ENCODE results near the gene CERS1.

The CERS1 gene

GRCh38 chr19:18895038-18895823 is 727 bp downstream of the CERS1 start (continued):
- TF ChIP-seq ZNF280D (tag by site-specific recombination; IDR thresholded peaks at IDR 0.05) (no peak), ZNF596 (tag by site-specific recombination; IDR thresholded peaks at IDR 0.05) (no peak), ZNF335 (tag by site-specific recombination; conservative IDR thresholded peaks at IDR 0.05) (peak; percentile 65), PATZ1 (tag by site-specific recombination; IDR thresholded peaks at IDR 0.05) (peak; percentile 76), PRDM4 (tag by site-specific recombination; IDR thresholded peaks at IDR 0.05) (no peak)

- no peaks in the 10 kb centered on the region; the same call in 1 of the 2 replicates for H3K4me1 ChIP-seq (ENCODE audit: control insufficient read depth, insufficient read depth, low read length)
- peak overlapping the region; percentile 50; the same call in 1 of the 2 replicates for H3K4me3 ChIP-seq (ENCODE audit: low read depth, low read length)
- ChIA-PET POLR2A (interaction anchor here (0.6 to 1.2 kb wide), 3 partner anchors 14 to 92 kb away, joined by 4 to 5 read pairs (median 5); partner anchors contain the start of genes COPE and DDX49), CTCF (interaction anchor here (0.5 to 2.3 kb wide), 11 partner anchors 24 to 557 kb away, joined by 3 to 13 read pairs (median 3); no protein-coding TSS in a partner anchor)
- H3K9me3 ChIP-seq (ENCODE audit: control insufficient read depth, insufficient read depth, low read depth, low read length): no peaks in the 10 kb centered on the region
- TF ChIP-seq KLF1 (tag by site-specific recombination; IDR thresholded peaks at IDR 0.05): peak; percentile 73
- peak; percentile 69; the same call in 1 of the 2 replicates for TF ChIP-seq ZBTB6 (tag by site-specific recombination; IDR thresholded peaks at IDR 0.05)
- TF ChIP-seq ZNF26 (tag by site-specific recombination; IDR thresholded peaks at IDR 0.05): no peak
- H3K27ac ChIP-seq (ENCODE audit: extremely low read depth, low read depth, low read length): no peak overlapping the region
- peaks cover 0 to 27% of the 10 kb centered on the region in 2 experiments; a peak in 2 of 3 replicates for H3K36me3 ChIP-seq (ENCODE audit: control insufficient read depth in 2 of 2, insufficient read depth in 1 of 2, low read length in 2 of 2)
These were observed 1.5 kb downstream of the CERS1 start for GRCh38 chr19:18894254-18895037.

Data from HEK293 (cell line).